ENCODE results near the gene LETMD1. TPM values are rescaled to one million over a fixed set of nuclear protein-coding genes. Genes with fewer than 3 reads are reported as not detected.

Gene LETMD1
- total RNA-seq, 1 donor from 2014 or later: 17.0 TPM

Other genes starting within 250 kb of the LETMD1 start
- not detected for gene TMPRSS12, start 205.4 kb upstream of the LETMD1 start, total RNA-seq
- not detected for gene HIGD1C, start 95.8 kb upstream of the LETMD1 start, total RNA-seq
- gene SLC11A2, start 21.9 kb upstream of the LETMD1 start, total RNA-seq: 23.7 TPM
- 25.7 TPM for gene CSRNP2, start 35.3 kb downstream of the LETMD1 start, total RNA-seq
- gene TFCP2, start 124.8 kb downstream of the LETMD1 start, total RNA-seq: 22.3 TPM
- gene POU6F1, start 169.7 kb downstream of the LETMD1 start, total RNA-seq: 8.6 TPM
- gene DAZAP2, start 190.5 kb downstream of the LETMD1 start, total RNA-seq: 136 TPM
- gene SMAGP, start 222.1 kb downstream of the LETMD1 start, total RNA-seq: 3.8 TPM